HG02763 (cell line): Measurements from ENCODE around the gene EXTL1.
"Not testable (repeated sequence)": the region's sequence is repeated elsewhere in the genome, so short reads cannot be mapped to it uniquely, and the experiment has no call there.

Source experiments
- ATAC-seq: cut with Tn5 transposase; IDR thresholded peaks from one replicate; pipeline ENCODE4 v1.9.1; 2021; ENCODE audit warnings: mild to moderate bottlenecking, moderate library complexity; ENCODE audit not compliant: unreplicated experiment

Gene EXTL1, protein sequence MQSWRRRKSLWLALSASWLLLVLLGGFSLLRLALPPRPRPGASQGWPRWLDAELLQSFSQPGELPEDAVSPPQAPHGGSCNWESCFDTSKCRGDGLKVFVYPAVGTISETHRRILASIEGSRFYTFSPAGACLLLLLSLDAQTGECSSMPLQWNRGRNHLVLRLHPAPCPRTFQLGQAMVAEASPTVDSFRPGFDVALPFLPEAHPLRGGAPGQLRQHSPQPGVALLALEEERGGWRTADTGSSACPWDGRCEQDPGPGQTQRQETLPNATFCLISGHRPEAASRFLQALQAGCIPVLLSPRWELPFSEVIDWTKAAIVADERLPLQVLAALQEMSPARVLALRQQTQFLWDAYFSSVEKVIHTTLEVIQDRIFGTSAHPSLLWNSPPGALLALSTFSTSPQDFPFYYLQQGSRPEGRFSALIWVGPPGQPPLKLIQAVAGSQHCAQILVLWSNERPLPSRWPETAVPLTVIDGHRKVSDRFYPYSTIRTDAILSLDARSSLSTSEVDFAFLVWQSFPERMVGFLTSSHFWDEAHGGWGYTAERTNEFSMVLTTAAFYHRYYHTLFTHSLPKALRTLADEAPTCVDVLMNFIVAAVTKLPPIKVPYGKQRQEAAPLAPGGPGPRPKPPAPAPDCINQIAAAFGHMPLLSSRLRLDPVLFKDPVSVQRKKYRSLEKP

DNA sequence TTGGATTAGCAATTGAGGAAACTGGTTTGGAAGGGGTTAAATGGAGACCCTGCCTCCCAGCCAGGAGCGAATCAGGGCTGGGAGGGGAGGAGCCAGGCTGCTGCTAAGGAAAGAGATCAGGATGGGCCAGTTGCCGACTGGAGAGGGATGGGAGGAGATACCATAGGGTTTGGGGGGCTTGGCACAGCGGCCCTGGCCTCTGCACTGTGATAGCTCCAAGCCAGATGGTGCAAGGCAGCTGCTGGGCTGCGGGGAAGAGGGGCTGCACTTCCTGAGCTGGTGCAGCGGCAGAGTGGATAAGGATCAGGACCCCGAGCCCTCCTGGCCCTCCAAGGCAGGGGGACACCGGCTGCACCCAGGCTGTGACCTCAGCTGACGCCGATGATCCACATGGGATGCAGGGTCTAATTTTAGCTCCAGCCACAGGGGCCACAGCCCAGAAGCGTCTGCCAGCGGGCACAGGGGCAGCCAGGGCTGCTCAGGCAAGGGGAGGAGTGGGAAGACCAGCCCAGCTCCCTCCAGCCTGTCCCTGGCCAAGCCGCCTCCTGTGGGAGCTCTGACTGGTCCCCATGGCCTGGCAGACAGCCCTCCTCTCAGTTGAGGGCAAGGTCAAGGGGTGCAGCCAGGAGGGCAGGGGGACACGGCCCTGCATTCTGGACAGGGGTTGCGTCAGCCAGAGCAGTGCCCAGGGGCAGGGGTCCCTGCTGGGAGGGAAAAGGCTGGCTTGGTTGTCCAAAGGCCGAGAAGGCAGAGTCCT, at the start of gene EXTL1:
Gene EXTL1 (plus strand): TSS at position 129 of the 757 bp plus-strand sequence. CDS start 872 bp downstream, outside the sequence.
- no peak for ATAC-seq

DNA sequence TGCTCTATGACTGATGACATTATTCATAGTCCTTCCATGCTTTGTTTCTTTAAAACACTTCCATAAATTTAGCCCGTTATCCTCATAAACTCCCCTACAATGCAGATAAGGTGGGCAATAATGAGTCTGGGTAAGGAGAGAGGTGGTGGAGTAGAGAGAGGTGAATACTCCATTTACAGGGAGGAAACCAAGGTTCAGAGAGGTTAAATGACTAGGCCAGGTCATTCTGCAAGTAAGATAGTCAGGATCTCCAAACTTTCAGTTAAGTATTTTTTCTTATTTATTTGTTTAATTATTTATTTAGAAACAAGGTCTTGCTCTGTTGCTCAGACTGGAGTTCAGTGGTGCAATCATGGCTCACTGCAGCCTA, 49.8 kb upstream of the EXTL1 start:
- no peak for ATAC-seq

DNA sequence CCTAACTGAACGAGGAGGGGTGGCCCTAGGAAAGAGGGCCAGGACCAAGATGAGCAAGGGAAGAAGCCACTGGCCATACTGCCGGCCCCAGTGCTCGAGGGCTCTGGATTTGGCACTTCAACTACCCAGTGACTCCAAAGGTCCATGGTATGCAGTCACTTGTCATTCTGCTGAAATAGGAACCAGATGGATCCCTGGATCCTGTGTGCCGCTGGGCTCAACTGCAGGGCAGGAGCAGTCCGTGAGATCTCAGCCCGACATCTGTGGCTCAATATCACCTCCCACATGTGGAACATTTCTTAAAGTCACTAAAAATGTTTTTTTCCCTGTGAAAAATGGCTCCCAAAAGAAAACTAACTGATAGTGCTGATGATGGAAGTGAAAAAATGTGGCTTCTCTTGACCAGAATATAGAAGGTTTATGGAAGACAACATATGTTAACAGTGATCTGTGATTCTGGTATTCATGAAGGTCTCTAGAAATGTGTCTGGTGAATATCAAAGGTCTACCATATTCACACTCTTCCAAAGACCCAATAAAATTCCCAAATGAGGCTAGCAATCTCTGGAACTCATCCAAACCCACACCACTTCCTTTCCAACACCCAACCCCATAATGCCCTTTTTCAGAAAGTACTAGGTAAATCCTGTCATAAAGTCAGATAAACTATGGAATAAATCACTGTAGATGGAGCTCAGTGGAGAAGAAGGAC, 47.8 kb upstream of the EXTL1 start:
- ATAC-seq: no peak

DNA sequence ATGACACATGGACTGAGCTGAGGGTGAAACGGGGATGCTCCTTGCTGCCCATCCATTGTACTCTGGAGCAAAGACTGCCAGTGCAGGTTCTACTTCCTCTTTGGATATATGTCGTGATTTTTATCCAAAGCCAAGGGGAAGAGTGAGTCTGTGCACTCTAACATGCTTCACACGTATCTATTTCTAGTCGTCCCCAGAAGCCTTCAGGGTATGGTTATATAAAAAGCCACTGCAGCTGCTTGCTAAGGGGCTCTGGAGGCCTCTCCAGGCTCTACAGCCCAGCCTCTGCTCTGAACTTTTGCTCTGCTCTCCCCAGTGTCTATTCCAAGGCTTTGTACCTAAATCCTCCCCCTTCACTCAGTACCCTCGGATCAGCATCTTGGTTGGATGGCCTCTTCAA, 43.8 kb upstream of the EXTL1 start:
- no peak for ATAC-seq

DNA sequence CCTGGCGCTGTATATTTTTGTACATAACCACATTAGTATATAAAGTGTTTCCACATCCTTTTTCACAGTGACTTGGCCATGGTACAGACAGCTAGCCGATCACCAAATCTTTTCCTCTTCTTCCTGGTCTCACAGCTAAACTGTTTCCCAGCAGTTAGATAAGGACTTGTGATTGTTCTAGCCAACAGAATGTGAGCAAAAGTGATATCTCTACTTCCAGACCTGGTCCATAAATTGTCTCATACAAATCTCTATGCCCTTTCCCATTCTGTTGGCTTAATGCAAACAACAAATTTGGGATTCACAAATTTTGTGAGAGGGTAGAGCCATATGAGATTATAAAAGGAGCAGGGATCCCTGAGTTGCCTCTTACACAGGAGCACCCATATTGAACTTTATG, 43.2 kb upstream of the EXTL1 start:
- no peak for ATAC-seq

DNA sequence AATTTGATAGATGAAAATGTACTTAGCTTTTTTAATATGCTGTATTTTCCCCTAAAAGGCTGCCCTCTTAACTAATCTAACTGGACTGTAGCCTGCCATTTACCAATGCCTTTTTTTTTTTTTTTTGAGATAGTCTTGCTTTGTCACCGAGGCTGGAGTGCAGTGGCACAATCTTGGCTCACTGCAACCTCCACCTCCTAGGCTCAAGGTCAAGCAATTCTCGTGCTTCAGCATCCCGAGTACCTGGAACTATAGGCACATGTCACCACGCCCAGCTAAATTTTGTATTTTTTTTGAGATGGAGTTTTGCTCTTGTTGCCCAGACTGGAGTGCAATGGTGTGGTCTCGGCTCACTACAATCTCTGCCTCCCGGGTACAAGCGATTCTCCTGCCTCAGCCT, 42.4 kb upstream of the EXTL1 start:
- ATAC-seq: no peak

DNA sequence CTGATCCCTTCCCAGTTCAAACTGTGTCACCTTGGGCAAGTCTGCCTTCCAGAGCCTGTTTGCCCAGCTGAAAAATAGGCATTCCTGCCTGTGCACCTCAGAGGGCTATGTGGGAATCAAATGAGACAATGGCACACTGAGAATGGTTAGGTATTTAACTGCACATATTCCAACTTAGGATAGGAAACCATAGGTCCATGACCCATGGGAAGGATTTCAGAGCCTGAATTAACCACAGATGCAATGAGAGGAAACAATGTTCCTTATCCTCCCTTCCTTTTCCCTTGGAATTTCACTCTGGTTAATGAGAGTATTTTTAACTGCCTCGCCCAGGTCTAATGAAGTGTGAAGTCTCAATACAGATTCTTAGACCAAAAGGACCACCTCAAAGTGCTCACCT, 36.4 kb upstream of the EXTL1 start:
- ATAC-seq: no peak

DNA sequence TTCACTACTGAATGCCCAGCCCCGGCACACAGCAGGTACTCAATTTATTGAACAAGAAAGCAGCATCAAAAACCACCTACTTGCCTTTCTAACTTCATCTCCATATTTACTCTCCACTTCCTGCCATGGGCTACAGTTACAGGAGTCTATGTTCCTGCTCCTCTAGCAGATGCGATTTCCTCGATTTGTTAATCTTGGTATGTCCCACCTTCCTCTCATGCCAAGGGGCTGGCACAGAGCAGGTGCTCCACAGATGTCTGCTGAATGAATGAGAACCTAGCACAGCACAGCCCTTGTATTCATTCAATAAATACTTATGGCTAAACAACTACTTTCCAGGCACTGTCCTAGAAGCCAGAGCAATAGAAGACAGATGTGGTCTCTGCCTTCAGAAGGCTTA, 35.9 kb upstream of the EXTL1 start:
- no peak for ATAC-seq

DNA sequence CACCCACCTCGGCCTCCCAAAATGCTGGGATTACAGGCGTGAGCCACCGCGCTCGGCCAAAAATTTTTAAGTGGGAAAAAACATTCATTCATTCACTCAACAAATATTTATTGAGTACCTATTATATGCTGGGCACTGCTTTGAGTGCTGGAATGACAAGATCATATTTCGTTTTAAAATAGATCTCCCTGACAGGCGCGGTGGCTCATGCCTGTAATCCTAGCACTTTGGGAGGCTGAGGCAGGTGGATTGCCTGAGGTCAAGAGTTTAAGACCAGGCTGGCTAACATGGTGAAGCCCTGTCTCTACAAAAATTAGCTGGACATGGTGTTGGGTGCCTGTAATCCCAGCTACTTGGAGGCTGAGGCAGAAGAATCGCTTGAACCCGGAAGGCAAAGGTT, 34.8 kb upstream of the EXTL1 start:
- ATAC-seq: not testable (repeated sequence)

DNA sequence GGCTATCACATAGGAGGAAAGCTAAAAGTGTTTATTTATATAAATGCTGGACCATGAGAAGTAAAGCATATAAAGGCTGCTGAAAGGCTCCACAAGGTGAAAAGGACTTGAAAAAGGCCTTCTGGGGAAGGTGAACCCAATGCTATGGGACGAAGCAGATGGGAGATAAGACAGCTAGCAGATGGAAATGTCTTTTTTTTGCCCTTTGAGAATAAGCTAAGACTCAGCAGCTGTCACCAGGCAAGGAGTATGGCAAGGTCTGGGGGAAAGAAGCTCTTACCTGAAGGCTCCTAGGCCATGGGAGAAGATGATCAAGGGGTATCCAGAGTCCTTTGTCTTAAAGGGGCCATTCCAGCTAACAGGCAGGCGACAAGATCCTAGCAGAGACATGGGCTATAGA, 33.6 kb upstream of the EXTL1 start:
- ATAC-seq: no peak

DNA sequence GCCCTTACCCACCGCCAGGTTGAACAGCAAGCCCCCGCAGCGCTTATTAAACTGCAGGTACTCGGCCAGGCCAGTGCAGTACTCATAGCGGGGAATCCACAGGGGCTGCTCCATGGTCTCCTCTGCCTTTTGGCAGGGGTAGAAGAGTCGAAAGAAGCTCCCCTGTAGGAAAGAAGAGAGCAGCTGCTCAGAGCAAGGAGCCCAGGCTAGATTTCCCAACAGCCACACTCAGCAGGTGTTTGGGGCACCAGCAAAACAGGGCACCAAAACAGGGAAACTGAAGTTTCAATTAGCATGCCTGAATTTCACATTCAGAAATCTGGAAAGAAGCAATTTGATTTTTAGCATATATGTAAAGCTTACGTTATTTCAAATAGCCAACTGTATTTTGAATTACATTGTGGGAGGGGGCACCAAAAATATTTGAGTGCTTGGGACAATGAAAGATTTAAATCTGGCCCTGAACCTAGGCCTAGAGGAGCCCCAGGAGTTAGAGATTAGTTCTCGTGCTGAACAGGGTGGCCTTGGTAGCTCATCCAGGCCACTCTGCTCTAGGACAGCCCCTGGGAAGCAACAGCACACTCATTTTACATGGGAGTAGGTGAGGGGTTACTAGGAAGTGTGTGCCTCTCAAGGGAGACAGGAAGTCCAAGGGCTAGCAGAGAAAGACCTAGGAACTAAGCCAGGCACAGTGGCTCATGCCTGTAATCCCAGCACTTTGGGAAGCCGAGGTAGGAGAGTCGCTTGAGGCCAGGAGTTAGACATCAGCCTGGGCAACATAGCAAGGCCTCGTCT, 31.9 kb upstream of the EXTL1 start:
- no peak for ATAC-seq

DNA sequence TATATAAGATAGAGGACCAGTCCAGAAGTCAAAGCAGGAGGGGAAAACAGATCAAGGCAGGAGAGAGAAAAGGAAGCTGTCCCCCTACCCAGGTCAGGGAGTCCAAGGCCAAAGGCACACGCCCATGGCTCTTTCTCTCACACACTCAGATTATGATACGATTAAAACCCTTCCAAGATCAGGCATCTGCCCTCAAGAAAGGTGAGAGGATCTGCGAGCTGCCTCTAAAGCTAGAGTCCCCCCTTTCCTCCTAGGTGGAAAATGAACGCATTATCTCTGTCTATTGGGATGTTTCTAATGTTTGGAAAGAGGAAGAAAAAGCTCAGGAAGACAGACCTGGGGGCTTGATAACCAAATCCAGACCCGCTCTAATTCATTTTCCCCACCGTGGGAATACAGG, 31.3 kb upstream of the EXTL1 start:
- no peak for ATAC-seq

DNA sequence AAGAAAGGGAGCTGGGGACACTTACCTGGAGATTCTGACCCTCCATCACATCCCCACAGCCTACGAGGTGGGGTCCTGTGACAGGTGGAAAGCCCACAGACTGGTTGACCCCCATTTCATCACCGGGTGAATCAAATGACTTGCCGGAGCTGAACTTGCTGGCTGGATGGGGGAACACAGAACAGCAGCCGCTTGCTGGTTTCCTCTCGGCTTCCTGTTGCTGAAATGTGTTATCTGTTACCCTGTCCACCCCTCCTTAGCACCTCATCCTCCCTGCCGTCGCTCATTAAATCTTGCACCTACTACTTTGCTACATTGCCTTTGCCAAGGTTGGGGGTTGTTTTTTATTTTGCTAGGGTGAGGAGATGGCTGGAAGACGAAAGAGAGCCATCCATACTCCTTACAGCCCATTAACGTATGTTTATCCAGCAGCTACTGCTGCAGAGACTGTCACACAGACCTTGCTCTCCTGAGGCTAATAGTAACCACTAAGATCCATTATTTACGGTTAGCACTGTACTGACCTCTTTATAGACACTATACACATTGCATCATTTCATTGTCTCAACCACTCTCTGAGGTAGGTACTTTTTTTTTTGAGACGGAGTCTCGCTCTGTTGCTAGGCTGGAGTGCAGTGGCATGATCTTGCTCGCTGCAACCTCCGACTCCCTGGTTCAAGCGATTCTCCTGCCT, 30.7 kb upstream of the EXTL1 start:
- no peak for ATAC-seq

DNA sequence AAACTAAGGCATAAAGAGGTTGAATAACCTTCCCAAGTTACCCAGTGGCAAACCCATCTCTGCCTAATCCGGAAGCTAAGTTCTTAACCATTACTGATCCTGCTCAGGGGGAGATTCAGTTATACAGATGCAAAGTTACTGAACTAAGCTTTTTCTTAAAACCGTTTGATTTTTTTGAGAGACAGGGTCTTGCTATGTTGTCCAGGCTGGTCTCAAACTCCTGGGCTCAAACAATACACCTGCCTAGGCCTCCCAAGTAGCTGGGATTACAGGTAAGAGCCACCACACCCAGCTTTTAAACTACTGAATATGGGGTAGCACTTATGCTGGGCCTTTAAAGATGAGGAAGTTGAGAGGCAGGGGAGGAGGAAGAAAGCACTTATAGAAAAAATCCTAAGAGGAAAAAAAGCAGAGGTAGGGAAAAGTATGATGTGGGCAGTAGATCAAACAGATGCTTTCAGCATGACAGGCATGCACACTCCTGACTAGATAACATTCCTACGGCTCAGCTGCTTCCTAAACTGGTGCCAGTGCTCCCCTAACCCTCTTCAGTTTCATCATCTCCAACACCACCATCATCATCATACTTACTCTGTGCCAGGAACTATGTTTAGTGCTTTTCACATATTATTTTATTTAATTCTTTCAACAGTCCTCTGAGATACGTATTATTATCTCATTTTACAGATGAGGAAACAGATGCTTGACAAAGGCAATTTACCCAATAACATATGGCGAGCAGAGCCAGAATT, 29.5 kb upstream of the EXTL1 start:
- no peak for ATAC-seq

DNA sequence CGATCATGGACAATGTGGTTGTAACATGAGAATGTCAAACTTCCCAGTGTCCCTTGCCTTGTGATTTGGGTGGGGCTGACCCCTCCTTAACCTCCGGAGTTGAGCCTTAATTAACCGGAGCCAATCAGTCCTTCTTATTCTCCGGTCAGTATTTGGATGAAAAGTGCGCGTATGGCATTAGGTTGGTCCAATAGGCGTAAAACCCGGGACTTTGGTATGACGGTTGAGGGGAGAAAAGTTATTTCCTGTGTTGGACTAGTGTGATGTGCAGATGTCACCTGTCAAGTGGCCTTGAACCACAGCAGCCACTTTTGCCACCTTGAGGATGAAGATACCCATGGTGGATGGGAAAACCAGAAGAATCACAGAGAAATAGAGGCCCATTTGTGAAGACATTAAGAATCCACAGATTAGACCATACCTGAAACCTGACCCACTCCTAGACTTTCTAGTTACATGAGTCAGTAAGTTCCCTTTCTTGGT, 28.8 kb upstream of the EXTL1 start:
- no peak for ATAC-seq

DNA sequence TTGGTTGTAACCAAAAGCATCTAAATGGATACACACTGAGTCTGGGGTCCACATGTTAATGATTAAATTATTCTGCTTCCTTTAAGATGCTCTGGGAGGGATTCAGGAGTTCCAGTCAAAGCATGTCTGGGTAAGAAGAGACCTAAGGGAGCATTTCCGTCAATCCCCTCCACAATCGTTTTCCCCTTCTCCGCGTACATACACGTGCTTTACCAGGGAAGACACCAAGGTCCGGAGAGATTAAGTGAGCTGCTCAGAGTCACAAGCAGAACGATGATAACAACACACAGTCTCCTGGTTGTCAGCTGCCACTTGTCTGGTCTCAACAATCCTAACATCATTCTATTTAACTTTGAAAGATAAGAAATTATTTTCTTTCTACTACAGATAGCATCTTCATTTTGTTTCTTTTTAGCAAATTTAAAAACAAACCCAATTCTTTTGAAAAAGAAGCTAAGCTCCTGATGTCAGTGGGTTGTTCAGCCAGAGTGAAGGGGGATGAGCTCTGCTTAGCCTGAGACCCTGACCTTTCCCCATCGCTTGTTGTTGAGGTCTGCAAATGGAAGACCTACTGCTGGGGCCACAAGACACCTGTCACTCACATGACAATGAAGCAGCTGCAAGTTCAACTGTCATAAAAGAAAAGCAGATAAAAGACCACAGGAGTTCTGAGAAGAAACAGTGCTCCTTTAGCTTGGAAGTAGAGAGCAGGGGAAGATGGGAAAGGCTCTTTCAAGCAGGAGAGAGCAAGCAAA, 28.2 kb upstream of the EXTL1 start:
- ATAC-seq: no peak

DNA sequence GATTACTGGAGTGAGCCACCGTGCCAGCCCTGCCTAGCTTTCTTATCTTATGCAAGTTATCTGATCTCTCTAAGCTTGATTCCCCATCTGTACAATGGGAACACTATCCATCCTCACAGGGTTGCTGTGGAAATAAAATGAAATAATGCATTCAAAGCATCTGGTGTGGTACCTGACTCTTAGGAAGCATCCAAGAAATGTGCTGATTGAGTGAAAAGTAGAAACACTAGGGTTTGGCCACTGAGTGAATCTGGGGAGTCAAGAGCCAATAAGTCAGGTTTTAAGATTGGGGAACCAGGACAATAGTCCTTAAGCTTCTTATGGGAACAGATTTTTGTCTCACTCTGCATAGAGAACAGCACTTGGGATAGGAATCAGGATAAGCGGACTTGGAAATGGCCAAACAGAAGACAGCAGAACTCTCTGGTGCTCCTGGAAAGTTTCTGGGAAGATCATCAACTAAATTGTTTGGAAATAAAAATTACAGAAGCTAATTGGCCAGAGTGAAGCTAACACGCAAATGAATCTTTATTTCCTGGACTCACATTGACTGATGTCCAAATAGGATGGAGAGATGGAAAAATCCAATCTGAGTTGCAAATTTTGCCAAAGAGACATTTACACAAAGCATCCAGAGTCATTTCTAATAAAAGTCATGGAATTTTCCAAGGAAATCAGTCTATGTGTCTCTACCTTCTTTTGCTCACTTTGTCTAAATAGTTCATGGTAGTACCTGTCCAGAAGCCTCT, 27.0 kb upstream of the EXTL1 start:
- ATAC-seq: no peak
